Osteoblast (primary cell): ENCODE measurements around the gene COL5A3. TPM values are rescaled to one million over a fixed set of nuclear protein-coding genes. Genes with fewer than 3 reads are reported as not detected.

Experiments used
- DNase-seq: peaks from one replicate; pipeline ENCODE4 v3.0.0; 2011; ENCODE audit warnings: low spot score, mixed read lengths; ENCODE audit not compliant: insufficient read length; ENCODE audit errors: missing footprints
- H2AFZ ChIP-seq: 2 replicates; pipeline ENCODE4 v1.6.0; 2011; ENCODE audit warnings: mild to moderate bottlenecking, low read length
- H3K27ac ChIP-seq: 2 replicates; pipeline ENCODE4 v1.5.1; 2011; ENCODE audit warnings: mild to moderate bottlenecking, low read depth, low read length, moderate library complexity
- H3K27me3 ChIP-seq: 2 replicates; pipeline ENCODE4 v1.6.0; 2012; ENCODE audit warnings: mild to moderate bottlenecking, control low read depth, inconsistent platforms, low read length, moderate library complexity; ENCODE audit not compliant: insufficient read depth
- H3K36me3 ChIP-seq: 2 replicates; pipeline ENCODE4 v1.5.1; 2011; ENCODE audit warnings: mild to moderate bottlenecking, low read length, control low read depth, moderate library complexity; ENCODE audit not compliant: insufficient read depth
- H3K4me1 ChIP-seq: 2 replicates; pipeline ENCODE4 v1.5.1; 2011; ENCODE audit warnings: mild to moderate bottlenecking, low read length, control low read depth, moderate library complexity; ENCODE audit not compliant: insufficient read depth
- H3K4me2 ChIP-seq: 2 replicates; pipeline ENCODE4 v1.6.0; 2011; ENCODE audit warnings: mild to moderate bottlenecking, low read length; ENCODE audit not compliant: insufficient read depth
- H3K4me3 ChIP-seq: fragments of 200-600 bp; sonication (generic); 3 replicates; pipeline ENCODE4 v1.5.1; 2012; ENCODE audit warnings: mild to moderate bottlenecking, low read length, inconsistent platforms; ENCODE audit not compliant: insufficient read depth
- H3K79me2 ChIP-seq: 2 replicates; pipeline ENCODE4 v1.6.0; 2012; ENCODE audit warnings: mild to moderate bottlenecking, low read length, control low read depth, inconsistent platforms; ENCODE audit not compliant: insufficient read depth
- H3K9me3 ChIP-seq: 2 replicates; pipeline ENCODE4 v1.5.1; 2011; ENCODE audit warnings: low read depth, low read length, control low read depth
- H4K20me1 ChIP-seq: 2 replicates; pipeline ENCODE4 v1.6.0; 2012; ENCODE audit warnings: mild to moderate bottlenecking, low read length, control low read depth; ENCODE audit not compliant: insufficient read depth
- total RNA-seq: library from RNA; depleted of rRNA; stranded (reverse); fragments of >200 nt; gene quantifications from 2 replicates; pipeline ENCODE4 v1.2.3, GENCODE V29; 2012
- TF ChIP-seq, protein P1 (sequence below): IDR thresholded peaks from 2 replicates; pipeline ENCODE4 v1.5.1; 2011; ENCODE audit warnings: mild to moderate bottlenecking, low read depth, low read length, moderate library complexity; ENCODE audit errors: extremely low read depth

COL5A3 gene
- total RNA-seq, 1 donor, result 14.8 TPM

DNA sequence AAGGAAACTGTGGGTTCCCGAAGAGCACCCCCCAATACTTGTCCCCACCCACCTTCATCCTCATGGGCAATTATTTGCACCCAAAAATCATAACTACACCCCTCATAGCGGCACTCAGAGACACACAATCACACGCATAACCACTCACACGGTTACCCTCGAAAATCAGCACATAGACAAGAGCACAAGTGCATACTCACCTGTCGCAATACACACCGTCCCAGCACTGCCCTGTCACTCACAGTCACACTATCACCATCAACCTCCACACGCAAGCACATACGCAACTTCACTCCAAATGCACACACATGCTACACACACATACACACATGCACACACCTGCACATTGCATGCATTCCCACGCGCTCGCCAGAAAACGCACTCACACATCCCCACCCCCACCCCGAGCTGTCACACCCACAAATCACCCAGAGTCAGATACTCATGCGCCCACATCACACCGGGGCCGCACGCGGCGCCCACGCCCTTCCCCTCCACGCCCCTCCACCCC lies 535 bp downstream of the COL5A3 start:
- H3K36me3 ChIP-seq, result no peaks in the 10 kb centered on the region
- H4K20me1 ChIP-seq, result no peaks in the 10 kb centered on the region
- H3K4me1 ChIP-seq, result peaks cover 31% of the 10 kb centered on the region
- H2AFZ ChIP-seq, result no peak overlapping the region
- H3K4me2 ChIP-seq, result peak overlapping the region; percentile 84
- H3K27me3 ChIP-seq, result peaks cover 25% of the 10 kb centered on the region
- peak overlapping the region; percentile 71 for H3K27ac ChIP-seq
- DNase-seq, result peak; percentile 78
- H3K79me2 ChIP-seq, result no peaks in the 10 kb centered on the region
- TF ChIP-seq, protein P1, sequence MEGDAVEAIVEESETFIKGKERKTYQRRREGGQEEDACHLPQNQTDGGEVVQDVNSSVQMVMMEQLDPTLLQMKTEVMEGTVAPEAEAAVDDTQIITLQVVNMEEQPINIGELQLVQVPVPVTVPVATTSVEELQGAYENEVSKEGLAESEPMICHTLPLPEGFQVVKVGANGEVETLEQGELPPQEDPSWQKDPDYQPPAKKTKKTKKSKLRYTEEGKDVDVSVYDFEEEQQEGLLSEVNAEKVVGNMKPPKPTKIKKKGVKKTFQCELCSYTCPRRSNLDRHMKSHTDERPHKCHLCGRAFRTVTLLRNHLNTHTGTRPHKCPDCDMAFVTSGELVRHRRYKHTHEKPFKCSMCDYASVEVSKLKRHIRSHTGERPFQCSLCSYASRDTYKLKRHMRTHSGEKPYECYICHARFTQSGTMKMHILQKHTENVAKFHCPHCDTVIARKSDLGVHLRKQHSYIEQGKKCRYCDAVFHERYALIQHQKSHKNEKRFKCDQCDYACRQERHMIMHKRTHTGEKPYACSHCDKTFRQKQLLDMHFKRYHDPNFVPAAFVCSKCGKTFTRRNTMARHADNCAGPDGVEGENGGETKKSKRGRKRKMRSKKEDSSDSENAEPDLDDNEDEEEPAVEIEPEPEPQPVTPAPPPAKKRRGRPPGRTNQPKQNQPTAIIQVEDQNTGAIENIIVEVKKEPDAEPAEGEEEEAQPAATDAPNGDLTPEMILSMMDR, result no peak
- peak overlapping the region; percentile 66 for H3K4me3 ChIP-seq
- H3K9me3 ChIP-seq, result no peaks in the 10 kb centered on the region

DNA sequence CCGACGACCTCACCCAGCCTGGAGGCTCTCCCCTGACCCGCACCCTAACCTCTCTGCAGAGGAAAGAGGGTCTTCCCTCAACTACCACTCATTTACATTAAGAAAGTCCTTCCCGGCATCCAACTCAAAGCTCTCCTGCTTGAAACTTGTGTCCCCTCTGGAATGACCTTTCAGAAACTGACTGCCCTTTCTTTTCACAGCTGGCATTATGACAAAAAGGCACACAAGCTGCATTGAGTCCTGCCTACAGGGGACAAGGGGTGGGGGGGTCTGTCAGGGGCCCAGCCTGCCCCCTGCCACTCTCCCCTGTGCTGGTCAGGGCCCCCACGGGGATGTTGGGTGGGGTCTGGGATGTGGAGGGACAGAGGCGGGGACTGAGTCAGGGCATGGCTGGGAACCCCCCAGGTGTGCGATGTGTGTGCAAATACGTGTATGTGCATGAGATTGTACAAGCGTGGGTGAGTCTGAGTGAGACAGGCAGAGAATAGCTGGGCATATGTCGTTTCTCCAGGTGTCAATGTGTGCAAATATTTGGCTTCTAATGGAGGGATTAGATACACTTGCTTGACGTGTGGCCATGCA lies 2.0 kb downstream of the COL5A3 start:
- Histone ChIP-seq H3K9me3 (no peaks in the 10 kb centered on the region), H3K4me3 (no peak overlapping the region)

DNA sequence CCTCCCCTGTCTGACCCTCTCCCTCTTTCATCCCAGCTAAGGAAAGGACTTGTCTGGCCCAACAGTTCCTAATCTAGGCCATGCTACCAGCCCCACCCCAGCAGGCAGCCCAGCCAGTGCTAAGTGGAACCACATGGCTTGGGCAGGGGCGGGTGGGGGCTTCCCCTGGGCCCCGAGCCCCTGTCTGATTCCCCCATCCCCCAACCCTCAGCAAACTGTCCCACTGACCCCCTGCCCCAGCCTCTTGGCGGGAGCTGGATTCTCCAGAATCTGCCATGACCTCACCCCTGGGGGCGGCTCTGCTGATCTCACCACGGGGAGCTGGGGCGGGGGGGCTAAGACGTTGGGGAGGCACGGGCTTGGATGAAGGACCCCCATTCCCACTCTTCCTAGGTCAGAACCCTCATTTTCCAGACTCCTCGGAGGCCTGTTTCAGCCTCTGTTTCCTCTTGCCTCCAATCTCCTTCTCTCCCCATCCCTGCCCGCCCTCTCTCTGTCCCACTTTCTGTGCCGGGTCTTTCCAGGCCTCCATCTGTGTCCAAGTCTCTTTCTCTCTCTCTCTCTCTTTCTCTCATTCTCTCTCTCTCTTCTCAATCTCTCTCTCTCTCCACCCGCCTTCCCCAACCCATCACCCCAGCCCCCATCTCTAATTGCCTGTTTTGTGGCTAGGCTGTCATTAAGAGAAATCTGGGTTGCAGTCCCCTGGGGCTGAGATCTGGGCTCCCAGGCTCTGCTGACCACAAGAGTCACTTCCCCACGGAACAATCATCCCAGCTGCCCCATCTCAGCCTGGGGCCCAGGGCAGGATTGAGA lies 2.7 kb downstream of the COL5A3 start:
- Histone ChIP-seq H3K27ac (peak overlapping the region; percentile 85), H3K4me3 (no peak overlapping the region), H3K79me2 (no peaks in the 10 kb centered on the region), H4K20me1 (no peaks in the 10 kb centered on the region), H3K4me2 (peak overlapping the region; percentile 58), H2AFZ (no peak overlapping the region), H3K36me3 (no peaks in the 10 kb centered on the region), H3K9me3 (no peaks in the 10 kb centered on the region), H3K27me3 (peaks cover 19% of the 10 kb centered on the region), H3K4me1 (peaks cover 31% of the 10 kb centered on the region)
- DNase-seq, result peak; percentile 89
- TF ChIP-seq, protein P1, result no peak

More for the DNA sequence above, 2.0 kb downstream of the COL5A3 start:
- TF ChIP-seq, protein P1, result no peak
- Histone ChIP-seq H4K20me1 (no peaks in the 10 kb centered on the region), H3K4me1 (peaks cover 31% of the 10 kb centered on the region), H2AFZ (no peak overlapping the region), H3K79me2 (no peaks in the 10 kb centered on the region), H3K36me3 (no peaks in the 10 kb centered on the region), H3K27ac (peak overlapping the region; percentile 85), H3K4me2 (peak overlapping the region; percentile 58), H3K27me3 (peaks cover 24% of the 10 kb centered on the region)
- DNase-seq, result no peak

DNA sequence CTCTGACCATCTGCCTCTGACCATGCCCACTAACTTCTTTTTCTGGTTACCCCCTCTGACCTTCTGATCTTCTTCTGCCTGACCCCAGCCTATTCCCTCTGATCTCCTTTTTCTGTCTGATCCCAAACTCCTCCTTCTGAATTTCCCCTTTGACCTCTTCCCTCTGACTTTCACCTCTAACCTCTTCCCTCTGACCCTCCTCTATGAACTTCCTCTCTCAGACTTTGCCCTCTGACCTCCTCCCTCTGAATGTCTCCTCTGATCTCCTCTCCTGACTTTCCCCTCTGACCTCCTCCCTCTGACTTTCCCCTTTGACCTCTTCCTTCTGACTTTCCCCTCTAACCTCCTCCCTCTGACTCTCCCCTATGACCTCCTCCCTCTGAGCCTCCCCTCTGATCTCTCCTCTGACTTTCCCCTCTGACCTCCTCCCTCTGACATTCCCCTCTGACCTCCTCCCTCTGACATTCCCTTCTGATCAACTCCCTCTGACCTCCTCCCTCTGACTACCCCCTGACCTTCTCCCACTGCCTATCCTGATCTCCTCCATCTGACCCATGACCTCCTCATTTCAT lies 3.5 kb downstream of the COL5A3 start:
- Histone ChIP-seq H2AFZ (no peak overlapping the region), H3K4me3 (no peak overlapping the region), H4K20me1 (no peaks in the 10 kb centered on the region), H3K4me2 (no peak overlapping the region), H3K9me3 (no peaks in the 10 kb centered on the region), H3K27me3 (peaks cover 13% of the 10 kb centered on the region), H3K4me1 (peaks cover 31% of the 10 kb centered on the region), H3K36me3 (no peaks in the 10 kb centered on the region), H3K27ac (peak overlapping the region; percentile 85), H3K79me2 (no peaks in the 10 kb centered on the region)
- no peak for DNase-seq
- TF ChIP-seq, protein P1, result no peak
